Measurements from ENCODE around the gene MAD2L2.

GRCh38 chr1:11682287-11682771, 1.4 kb upstream of the MAD2L2 start:
- TF ChIP-seq, protein P1, sequence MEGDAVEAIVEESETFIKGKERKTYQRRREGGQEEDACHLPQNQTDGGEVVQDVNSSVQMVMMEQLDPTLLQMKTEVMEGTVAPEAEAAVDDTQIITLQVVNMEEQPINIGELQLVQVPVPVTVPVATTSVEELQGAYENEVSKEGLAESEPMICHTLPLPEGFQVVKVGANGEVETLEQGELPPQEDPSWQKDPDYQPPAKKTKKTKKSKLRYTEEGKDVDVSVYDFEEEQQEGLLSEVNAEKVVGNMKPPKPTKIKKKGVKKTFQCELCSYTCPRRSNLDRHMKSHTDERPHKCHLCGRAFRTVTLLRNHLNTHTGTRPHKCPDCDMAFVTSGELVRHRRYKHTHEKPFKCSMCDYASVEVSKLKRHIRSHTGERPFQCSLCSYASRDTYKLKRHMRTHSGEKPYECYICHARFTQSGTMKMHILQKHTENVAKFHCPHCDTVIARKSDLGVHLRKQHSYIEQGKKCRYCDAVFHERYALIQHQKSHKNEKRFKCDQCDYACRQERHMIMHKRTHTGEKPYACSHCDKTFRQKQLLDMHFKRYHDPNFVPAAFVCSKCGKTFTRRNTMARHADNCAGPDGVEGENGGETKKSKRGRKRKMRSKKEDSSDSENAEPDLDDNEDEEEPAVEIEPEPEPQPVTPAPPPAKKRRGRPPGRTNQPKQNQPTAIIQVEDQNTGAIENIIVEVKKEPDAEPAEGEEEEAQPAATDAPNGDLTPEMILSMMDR (IDR thresholded peaks at IDR 0.05; ENCODE audit: low read depth, low read length, poor library complexity, severe bottlenecking): no peak
- no peak for TF ChIP-seq EZH2phosphoT487 (IDR thresholded peaks at IDR 0.05; ENCODE audit: borderline replicate concordance, low read length)

Data from DOHH2 (cell line).